Activated CD8-positive, alpha-beta memory T cell treated with anti-CD3 and anti-CD28 coated beads for 36 hours (primary cell): ENCODE data around the gene SHANK1. TPM values are rescaled to one million over a fixed set of nuclear protein-coding genes. Genes with fewer than 3 reads are reported as not detected.
"Not testable (repeated sequence)": the region's sequence is repeated elsewhere in the genome, so short reads cannot be mapped to it uniquely, and the experiment has no call there.

Experiments used
- CTCF ChIA-PET: fragments of 350-600 bp; sonication (Branson Sonifier 250); formaldehyde crosslinking; loops from one replicate; lab custom pipeline; 2021; ENCODE audit warnings: antibody characterized with exemption; lab: Charles Lee
- POLR2A ChIA-PET: fragments of 350-600 bp; sonication (Branson Sonifier 250); formaldehyde crosslinking; loops from one replicate; lab custom pipeline; 2021; ENCODE audit warnings: antibody characterized with exemption; lab: Charles Lee
- total RNA-seq, 2 experiments: library from RNA; stranded (reverse); gene quantifications; one replicate each; pipeline ENCODE4 v1.2.3, GENCODE V29; 2021

Gene SHANK1
- not detected for total RNA-seq

DNA sequence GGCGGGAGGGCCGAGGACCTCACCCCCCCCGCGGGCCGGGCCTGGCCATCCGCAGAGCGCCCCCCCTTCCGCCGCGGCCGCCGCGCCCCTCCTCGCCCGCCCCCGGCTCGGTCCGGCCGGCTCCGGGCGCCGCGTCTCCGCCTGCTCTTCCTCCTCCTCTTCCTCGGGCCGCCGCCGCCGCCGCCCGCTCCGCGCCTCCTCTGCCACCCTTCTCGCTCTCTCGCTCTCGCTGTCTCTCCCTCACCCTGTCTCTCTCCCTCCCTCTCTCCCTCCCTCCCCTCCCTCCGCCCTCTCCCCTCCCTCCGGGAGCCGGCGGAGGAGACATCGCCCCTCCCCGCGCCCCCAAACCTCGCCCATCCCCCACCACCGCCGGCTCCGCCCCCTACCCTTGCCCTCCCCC, at the start of gene SHANK1:
TSS of gene SHANK1 (minus strand) at position 237 of the 400 bp plus-strand sequence. CDS start 2,883 bp downstream, outside the sequence.
- POLR2A ChIA-PET, result no interaction called here
- CTCF ChIA-PET, result no interaction called here

DNA sequence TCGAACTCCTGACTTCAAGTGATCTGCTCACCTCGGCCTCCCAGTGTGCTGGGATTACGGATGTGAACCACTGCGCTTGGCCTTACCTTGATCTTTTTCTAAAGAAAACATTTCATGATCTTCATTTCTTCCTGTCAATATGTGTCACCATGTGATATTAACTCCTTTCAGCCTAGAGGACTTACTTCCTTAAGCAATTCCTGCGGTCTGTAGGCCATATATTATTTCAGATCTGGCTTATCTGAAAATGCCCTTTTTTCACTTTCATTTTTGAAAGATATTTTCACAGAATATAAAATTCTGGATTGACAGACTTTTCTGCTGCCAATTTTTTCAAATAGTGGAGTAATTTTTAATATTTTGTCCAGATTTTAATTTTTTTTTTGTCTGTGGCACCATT, 48.7 kb upstream of the SHANK1 start:
- POLR2A ChIA-PET, result no interaction called here
- CTCF ChIA-PET, result interaction anchor here (0.6 kb wide), 1 partner anchor 67 kb away, joined by 4 read pairs; no protein-coding TSS in a partner anchor

DNA sequence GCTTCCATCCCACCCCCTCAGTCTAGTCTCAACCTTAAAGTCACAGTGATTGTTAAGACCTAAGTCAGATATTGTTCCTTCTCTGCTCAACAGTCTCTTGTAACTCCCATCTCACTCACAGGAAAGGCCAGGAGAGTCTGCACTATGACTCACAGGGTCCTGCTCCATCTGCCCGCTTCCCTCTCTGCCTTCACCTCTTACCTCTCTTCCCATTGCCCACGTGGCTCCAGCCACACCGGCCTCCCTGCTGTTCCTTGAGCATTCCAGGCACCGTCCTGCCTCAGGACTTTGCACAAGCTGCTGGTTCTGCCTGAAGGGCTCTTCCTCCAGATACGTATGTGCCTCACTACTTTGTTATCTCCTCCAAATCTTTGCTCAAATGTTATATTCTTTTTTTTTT, 47.7 kb upstream of the SHANK1 start:
- POLR2A ChIA-PET, result not testable (repeated sequence)
- CTCF ChIA-PET, result interaction anchor here (0.6 kb wide), 1 partner anchor 66 kb away, joined by 4 read pairs; no protein-coding TSS in a partner anchor

DNA sequence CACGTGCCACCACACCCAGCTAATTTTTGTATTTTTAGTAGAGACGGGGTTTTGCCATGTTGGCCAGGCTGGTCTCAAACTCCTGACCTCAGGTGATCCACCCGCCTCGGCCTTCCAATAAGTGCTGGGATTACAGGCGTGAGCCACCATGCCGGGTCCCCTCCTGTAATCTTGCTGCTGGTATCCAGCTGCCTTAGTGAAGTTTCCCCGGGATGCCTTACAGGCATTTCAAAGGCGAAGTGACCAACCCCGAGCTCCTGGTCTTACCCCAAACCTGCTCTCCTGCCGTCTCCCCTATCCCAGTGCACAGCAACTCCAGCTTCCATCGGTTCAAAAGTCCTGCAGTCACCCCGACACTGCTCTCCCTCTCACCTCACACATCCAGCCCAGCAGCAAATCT, 47.1 kb upstream of the SHANK1 start:
- POLR2A ChIA-PET, CTCF ChIA-PET: not testable (repeated sequence)

DNA sequence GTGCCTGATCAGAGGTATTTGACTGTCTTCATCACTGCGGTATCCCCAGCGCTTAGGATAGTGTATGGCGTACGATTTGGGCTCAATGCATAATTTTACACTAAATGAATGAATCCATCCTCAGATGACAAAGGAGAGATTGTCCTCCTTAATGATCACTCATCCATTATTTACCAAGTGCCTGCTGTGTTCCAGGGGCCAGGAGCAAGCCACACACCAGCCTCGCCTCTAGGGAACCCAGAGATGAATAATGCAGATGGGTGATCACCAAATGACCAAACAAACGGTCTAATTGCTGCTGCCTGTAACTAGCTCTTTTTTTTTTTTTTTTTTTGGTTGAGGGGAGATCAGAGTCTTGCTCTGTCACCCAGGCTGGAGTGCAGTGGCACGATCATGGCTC, 44.8 kb upstream of the SHANK1 start:
- ChIA-PET CTCF (no interaction called here), POLR2A (interaction anchor here (0.7 kb wide), 1 partner anchor 42 kb away, joined by 7 read pairs; no protein-coding TSS in a partner anchor)

DNA sequence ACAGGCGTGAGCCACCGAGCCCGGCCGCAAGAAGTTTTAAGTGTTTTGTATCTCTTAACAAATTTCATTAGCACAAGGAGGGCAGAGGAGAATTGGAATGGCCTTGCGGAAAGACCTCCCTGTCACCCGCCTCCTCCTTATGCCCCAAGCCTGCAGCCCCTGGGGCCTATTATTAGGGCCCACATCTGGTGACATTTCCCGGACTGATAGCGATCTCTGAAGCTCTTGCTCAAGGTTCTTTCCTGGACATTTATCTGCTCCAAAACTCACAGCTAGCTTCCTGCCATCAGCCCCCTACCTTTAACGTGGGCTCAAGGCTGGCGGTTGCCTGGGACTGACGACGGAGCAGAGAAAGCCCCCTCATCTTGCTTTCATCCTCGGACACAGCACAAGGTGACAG, 43.9 kb upstream of the SHANK1 start:
- POLR2A ChIA-PET, CTCF ChIA-PET: not testable (repeated sequence)

DNA sequence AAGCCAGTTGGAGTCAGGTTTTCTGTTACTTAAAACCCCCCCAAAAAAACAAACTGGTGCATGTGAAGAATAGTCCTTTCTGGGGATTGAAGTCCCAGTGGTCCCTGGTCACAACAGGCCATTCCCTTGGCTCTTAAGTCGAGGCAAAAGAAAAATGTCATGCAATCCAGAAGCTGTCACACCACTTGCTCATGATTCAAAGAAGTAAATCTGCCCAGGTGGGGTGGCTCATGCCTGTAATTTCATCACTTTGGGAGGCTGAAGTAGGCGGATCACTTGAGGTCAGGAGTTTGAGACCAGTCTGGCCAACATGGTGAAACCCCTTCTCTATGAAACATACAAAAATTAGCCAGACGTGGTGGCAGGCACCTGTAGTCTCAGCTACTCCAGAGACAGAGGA, 41.9 kb upstream of the SHANK1 start:
- POLR2A ChIA-PET, CTCF ChIA-PET: not testable (repeated sequence)

DNA sequence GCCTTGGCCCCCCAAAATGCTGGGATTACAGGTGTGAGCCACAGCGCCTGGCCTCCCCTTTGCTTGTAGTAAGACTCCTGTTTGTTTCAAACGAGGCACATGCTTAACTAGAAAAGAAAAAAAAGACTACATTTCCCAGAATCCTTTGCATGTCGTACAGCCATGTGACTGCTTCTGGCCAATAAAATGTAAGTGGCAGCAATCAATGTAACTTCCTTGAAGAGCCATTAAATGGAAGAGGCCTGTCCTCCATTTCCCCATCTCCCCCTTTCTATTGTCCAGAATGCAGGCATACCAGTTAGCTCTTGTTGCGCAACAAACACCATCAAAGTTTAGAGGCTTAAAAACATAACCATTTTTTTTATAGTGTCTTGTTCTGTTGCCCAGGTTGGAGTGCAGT, 40.3 kb upstream of the SHANK1 start:
- ChIA-PET POLR2A (no interaction called here), CTCF (no interaction called here)

DNA sequence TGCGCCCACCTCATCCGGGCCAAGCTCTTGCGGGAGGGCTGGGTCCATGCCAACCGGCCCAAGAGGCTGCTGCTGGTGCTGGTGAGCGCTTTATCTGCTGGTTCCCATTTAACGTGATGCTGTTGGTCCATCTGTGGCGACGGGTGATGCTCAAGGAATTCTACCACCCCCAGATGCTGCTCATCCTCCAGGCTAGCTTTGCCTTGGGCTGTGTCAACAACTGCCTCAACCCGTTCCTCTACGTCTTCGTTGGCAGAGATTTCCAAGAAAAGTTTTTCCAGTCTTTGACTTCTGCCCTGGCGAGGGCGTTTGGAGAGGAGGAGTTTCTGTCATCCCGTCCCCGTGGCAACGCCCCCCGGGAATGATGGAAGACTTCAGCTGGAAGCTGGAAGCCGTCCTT, 39.5 kb upstream of the SHANK1 start:
- POLR2A ChIA-PET, CTCF ChIA-PET: not testable (repeated sequence)

DNA sequence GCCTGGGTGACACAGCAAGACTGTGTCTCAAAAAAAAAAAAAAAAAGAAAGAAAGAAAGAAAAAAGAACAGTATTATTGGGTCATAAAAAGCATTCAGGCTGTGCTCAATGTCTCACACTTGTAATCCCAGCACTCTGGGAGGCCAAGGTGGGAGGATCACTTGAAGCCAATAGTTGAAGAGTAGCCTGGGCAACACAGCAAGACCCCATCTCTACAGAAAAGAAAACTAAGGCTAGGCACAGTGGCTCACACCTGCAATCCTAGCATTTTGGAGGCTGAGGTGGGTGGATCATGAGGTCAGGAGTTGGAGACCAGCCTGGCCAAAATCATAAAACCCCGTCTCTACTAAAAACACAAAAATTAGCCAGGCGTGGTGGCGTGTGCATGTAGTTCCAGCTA, 38.0 kb upstream of the SHANK1 start:
- CTCF ChIA-PET, POLR2A ChIA-PET: not testable (repeated sequence)

DNA sequence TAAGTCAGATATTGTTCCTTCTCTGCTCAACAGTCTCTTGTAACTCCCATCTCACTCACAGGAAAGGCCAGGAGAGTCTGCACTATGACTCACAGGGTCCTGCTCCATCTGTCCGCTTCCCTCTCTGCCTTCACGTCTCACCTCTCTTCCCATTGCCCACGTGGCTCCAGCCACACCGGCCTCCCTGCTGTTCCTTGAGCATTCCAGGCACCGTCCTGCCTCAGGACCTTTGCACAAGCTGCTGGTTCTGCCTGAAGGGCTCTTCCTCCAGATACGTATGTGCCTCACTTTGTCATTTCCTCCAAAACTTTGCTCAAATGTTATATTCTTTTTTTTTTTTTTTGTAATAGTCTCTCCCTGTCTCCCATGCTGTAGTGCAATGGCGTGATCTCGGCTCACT, 36.6 kb upstream of the SHANK1 start:
- CTCF ChIA-PET, POLR2A ChIA-PET: not testable (repeated sequence)

DNA sequence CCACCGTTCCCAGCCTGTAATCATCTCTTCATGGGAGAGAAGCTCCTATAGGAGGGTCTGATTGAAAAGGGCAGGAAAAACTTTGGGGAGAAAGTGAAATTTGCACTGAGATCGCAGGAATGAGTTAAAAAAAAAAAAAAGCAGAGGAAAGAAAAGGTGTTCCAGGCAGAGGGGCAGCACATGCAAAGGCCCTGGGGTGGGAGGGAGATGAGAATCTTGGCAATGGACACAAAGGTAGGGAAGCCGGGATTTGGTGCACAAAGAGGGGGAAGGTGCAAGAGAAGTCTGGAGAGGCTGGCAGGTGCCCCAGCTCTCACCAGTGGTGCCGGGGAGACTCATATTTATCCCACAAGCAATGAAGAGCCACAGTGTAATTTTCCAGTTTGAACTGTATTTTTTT, 34.3 kb upstream of the SHANK1 start:
- ChIA-PET CTCF (interaction anchor here (0.6 kb wide), 1 partner anchor 216 kb away, joined by 3 read pairs; no protein-coding TSS in a partner anchor), POLR2A (no interaction called here)

DNA sequence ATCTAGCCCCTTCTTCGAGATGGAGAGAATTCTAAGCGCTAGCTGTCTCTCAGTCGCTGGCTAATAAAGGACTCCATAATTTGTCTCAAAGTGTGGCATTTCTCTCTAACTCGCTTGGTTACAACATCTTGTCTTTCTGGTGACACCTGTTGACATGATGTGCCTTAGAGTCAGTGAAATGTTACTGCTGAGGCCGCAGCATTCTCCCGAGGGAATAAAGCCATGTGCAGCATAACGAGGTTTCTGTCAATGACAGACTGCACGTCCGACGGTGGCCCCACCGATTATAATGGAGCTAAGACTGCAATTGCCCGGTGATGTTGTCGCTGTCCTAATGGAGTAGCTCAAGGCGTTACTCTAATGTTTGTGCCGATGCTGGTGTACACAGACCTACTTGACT, 30.4 kb upstream of the SHANK1 start:
- ChIA-PET POLR2A (no interaction called here), CTCF (interaction anchor here (1.8 kb wide), 1 partner anchor 33 kb away, joined by 4 read pairs; no protein-coding TSS in a partner anchor)

DNA sequence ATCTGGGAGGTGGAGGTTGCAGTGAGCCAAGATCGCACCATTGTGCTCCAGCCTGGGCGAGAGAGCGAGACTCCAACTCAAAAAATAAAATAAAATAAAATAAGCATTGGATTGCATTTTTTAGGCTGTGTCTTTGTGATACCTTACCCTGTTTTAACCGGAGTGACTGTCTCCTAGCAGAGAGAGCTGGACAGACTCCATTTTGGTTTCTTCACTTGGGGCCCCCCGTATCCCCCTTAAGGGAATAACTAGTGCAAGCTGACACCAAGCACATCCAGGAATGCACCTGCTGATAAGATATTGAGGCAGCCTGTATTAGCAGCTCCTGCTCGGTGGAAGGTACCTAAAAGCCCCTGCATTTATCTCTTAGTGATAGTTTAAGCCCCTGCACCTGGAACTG, 29.9 kb upstream of the SHANK1 start:
- ChIA-PET CTCF (no interaction called here), POLR2A (no interaction called here)

DNA sequence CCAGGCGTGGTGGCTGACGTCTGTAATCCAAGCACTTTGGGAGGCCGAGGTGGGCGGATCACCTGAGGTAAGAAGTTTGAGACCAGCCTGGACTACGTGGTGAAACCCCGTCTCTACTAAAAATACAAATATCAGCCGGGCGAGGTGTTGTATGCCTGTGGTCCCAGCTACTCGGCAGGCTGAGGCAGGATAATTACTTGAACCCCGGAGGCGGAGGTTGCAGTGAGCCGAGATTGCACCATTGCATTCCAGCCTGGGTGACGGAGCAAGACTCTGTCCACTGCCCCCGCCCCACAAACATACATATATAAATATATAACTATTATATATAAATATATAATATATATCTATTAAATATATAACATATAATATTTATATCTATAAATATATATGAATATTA, 27.5 kb upstream of the SHANK1 start:
- POLR2A ChIA-PET, CTCF ChIA-PET: not testable (repeated sequence)

DNA sequence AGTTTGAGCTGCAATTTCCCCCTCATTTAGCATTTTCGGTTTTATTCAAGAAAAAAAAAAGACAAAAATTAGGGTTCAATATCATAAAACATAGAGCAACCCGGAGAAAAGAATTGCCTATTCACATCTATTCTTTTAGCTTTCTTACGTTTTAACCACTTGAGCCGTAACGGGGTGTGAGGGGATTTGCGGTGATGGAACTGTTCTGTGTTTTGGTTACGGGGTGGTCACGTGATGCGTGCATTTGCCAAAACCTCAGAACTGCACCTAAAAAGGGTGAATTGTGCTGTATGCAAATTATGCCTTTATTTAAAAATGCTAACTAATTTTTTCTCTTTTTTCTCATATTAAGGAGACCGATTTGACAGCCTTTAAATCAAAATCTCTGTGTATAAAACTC, 25.6 kb upstream of the SHANK1 start:
- ChIA-PET CTCF (interaction anchor here (0.6 kb wide), 1 partner anchor 137 kb away, joined by 3 read pairs; no protein-coding TSS in a partner anchor), POLR2A (no interaction called here)

DNA sequence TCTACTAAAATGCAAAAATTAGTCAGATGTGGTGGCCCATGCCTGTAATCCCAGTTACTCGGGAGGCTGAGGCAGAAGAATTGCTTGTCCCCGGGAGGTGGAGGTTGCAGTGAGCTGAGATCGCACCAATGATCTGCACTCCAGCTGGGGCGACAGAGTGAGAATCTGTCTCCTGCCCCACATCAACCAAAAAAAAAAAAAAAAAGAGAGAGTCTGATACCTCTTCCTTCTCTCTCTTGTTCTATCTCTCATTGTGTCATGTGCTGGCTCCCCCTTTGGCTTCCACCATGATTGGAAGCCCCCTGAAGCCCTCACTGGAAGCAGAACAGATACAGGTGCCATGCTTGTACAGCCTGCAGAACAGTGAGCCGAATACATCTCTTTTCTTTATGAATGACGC, 23.9 kb upstream of the SHANK1 start:
- POLR2A ChIA-PET, result no interaction called here
- CTCF ChIA-PET, result no interaction called here

DNA sequence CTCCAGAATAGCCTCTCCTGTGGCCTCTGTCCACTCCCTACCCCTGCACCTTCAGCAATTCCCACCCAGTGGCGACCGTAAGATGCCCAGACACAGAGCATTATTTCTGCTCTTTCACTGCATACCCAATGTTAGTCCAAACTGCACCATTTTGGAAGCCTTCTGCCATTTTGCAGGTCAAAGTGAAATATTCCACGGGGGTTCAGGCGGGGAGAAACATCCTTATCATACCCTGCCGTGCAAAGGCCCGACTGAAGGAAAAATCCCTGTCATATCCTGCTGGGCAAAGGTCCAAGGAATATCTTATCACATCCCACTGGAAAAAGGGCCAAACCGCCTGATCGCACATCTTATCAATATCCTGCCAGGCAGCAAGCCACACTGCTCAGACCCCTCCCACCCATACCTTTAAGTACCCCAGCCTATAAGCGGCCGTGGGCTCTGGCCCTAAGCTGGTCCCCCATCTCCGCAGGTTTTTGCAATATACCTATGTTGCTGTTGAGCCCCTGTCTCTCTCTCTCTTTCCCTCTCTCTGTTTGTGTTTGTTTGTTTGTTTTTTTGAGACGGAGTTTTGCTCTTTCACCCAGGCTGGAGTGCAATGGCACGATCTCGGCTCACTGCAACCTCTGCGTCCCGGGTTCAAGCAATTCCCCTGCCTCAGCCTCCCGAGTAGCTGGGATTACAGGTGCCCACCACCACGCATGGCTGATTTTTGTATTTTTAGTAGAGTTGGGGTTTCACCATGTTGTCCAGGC, 21.8 kb upstream of the SHANK1 start:
- CTCF ChIA-PET, result interaction anchor here (0.7 to 1.7 kb wide), 2 partner anchors 16 to 106 kb away, joined by 3 to 5 read pairs; no protein-coding TSS in a partner anchor
- POLR2A ChIA-PET, result interaction anchor here (0.7 kb wide), 1 partner anchor 196 kb away, joined by 3 read pairs; no protein-coding TSS in a partner anchor

DNA sequence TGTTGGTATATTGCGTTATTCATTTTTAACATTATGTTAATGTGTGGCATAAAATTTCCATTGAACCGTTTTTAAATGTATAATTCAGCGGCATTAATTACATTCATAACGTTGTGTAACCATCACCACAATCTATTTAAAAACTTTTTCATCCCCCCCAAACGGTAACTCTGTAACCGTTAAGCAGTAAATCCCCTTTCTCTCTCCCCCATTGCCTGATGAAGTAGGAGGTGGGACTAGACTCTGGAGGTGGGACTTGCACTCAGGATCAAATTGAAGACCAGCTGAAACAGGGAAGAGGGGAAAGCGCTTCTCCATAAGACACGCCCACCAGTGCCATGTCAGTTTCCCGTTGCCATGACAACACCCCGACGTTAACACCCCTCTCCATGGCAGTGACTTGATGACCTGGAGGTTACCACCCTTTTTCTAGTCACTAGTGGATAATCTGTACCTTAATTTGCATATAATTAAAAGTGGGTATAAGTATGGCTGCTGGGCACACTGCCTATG, 20.4 kb upstream of the SHANK1 start:
- ChIA-PET CTCF (no interaction called here), POLR2A (no interaction called here)

DNA sequence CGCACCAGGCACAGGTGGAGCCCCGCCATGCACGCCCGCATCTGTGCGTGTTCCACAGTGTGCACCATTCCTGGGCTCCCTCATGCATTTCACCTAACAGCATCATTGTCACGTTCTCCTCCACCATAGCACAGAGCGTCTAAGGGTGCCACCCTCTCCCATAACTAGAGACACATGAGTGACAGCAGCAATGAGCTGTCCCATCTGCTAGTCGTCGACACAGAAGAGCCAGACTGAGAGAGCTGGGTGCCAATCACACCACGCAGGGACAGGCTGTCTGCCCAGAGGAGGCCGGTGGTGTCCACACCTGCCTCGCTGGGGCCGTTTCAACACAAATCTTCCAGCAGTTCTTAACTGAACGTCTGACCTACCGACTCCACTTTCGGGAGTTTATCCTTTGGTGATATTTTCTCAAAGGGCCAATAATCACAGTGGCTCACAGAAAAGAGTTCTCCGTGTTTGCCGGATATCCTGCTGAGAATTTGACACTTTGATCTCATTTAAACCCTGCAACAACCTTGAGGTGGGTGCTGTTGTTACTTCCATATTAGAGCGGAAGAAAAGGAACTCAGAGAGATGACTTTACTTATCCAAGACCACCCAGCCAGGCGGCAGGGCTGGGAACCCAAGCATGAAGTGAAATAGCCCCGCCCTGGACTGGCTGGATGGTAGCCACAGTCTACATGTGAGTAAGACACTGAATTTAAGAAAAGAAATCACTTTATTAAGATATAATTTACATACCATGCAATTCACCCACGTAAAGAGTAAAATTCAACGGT, 19.7 kb upstream of the SHANK1 start:
- CTCF ChIA-PET, result no interaction called here
- POLR2A ChIA-PET, result no interaction called here
